Mononuclear cell (primary cell): ENCODE measurements around the gene SPSB1. TPM values are rescaled to one million over a fixed set of nuclear protein-coding genes. Genes with fewer than 3 reads are reported as not detected.

Experiments
- H3K27me3 ChIP-seq: 2 replicates; pipeline ENCODE4 v1.6.0; 2011; ENCODE audit warnings: low read length, control low read depth; ENCODE audit not compliant: insufficient read depth
- H3K4me1 ChIP-seq: 2 replicates; pipeline ENCODE4 v1.5.1; 2011; ENCODE audit warnings: mild to moderate bottlenecking, low read length, control low read depth; ENCODE audit not compliant: insufficient read depth
- H3K4me3 ChIP-seq: 2 replicates; pipeline ENCODE4 v1.5.1; 2011; ENCODE audit warnings: mild to moderate bottlenecking, low read length, moderate library complexity
- H3K9me3 ChIP-seq: 2 replicates; pipeline ENCODE4 v1.5.1; 2011; ENCODE audit warnings: low read depth, mild to moderate bottlenecking, control low read depth, low read length
- total RNA-seq: library from RNA; depleted of rRNA; stranded (reverse); fragments of >200 nt; gene quantifications from one replicate; pipeline ENCODE4 v1.2.3, GENCODE V29; 2012

Gene SPSB1
- total RNA-seq, 1 donor = 0.94 TPM

- Histone ChIP-seq H3K27me3 (no peaks in the 10 kb centered on the region), H3K9me3 (no peaks in the 10 kb centered on the region), H3K4me1 (peaks cover 8% of the 10 kb centered on the region), H3K4me3 (no peak overlapping the region)
Observed at GRCh38 chr1:9267827-9268581, 24.7 kb upstream of the SPSB1 start.

- Histone ChIP-seq H3K27me3 (no peaks in the 10 kb centered on the region), H3K9me3 (no peaks in the 10 kb centered on the region)
Observed at GRCh38 chr1:9269078-9269501, 23.6 kb upstream of the SPSB1 start.

GRCh38 chr1:9269721-9270120, 23.0 kb upstream of the SPSB1 start:
- no peaks in the 10 kb centered on the region for H3K27me3 ChIP-seq
- H3K9me3 ChIP-seq = no peaks in the 10 kb centered on the region
- no peak overlapping the region for H3K4me3 ChIP-seq
- peaks cover 8% of the 10 kb centered on the region for H3K4me1 ChIP-seq

More at GRCh38 chr1:9269078-9269501, 23.6 kb upstream of the SPSB1 start:
- H3K4me3 ChIP-seq = no peak overlapping the region
- H3K4me1 ChIP-seq = peaks cover 8% of the 10 kb centered on the region

- no peaks in the 10 kb centered on the region for H3K27me3 ChIP-seq
- no peaks in the 10 kb centered on the region for H3K9me3 ChIP-seq
- H3K4me3 ChIP-seq = no peak overlapping the region
- peaks cover 15% of the 10 kb centered on the region for H3K4me1 ChIP-seq
Observed at GRCh38 chr1:9270290-9270883, 22.3 kb upstream of the SPSB1 start.

GRCh38 chr1:9271283-9271682, 21.4 kb upstream of the SPSB1 start:
- Histone ChIP-seq H3K9me3 (no peaks in the 10 kb centered on the region), H3K4me1 (peaks cover 23% of the 10 kb centered on the region), H3K4me3 (no peak overlapping the region), H3K27me3 (no peaks in the 10 kb centered on the region)

GRCh38 chr1:9271861-9272595, 20.7 kb upstream of the SPSB1 start:
- Histone ChIP-seq H3K27me3 (no peaks in the 10 kb centered on the region), H3K9me3 (no peaks in the 10 kb centered on the region), H3K4me3 (no peak overlapping the region), H3K4me1 (peaks cover 18% of the 10 kb centered on the region)

GRCh38 chr1:9273177-9273576, 19.5 kb upstream of the SPSB1 start:
- no peaks in the 10 kb centered on the region for H3K27me3 ChIP-seq
- peaks cover 21% of the 10 kb centered on the region for H3K4me1 ChIP-seq
- no peak overlapping the region for H3K4me3 ChIP-seq
- H3K9me3 ChIP-seq = no peaks in the 10 kb centered on the region

- H3K9me3 ChIP-seq = no peaks in the 10 kb centered on the region
- H3K27me3 ChIP-seq = no peaks in the 10 kb centered on the region
- peaks cover 40% of the 10 kb centered on the region for H3K4me1 ChIP-seq
- no peak overlapping the region for H3K4me3 ChIP-seq
Observed at GRCh38 chr1:9275161-9275560, 17.5 kb upstream of the SPSB1 start.

GRCh38 chr1:9275567-9276034, 17.1 kb upstream of the SPSB1 start:
- Histone ChIP-seq H3K9me3 (no peaks in the 10 kb centered on the region), H3K4me1 (peaks cover 42% of the 10 kb centered on the region), H3K27me3 (no peaks in the 10 kb centered on the region), H3K4me3 (no peak overlapping the region)

GRCh38 chr1:9278116-9278515, 14.6 kb upstream of the SPSB1 start:
- H3K27me3 ChIP-seq = no peaks in the 10 kb centered on the region
- no peak overlapping the region for H3K4me3 ChIP-seq
- H3K9me3 ChIP-seq = no peaks in the 10 kb centered on the region
- H3K4me1 ChIP-seq = peaks cover 53% of the 10 kb centered on the region

- no peak overlapping the region for H3K4me3 ChIP-seq
- H3K9me3 ChIP-seq = no peaks in the 10 kb centered on the region
- peaks cover 58% of the 10 kb centered on the region for H3K4me1 ChIP-seq
- no peaks in the 10 kb centered on the region for H3K27me3 ChIP-seq
Observed at GRCh38 chr1:9278585-9279153, 14.0 kb upstream of the SPSB1 start.

- no peaks in the 10 kb centered on the region for H3K27me3 ChIP-seq
- no peak overlapping the region for H3K4me3 ChIP-seq
- H3K9me3 ChIP-seq = no peaks in the 10 kb centered on the region
- H3K4me1 ChIP-seq = peaks cover 65% of the 10 kb centered on the region
Observed at GRCh38 chr1:9279172-9279840, 13.4 kb upstream of the SPSB1 start.

GRCh38 chr1:9280015-9280860, 12.5 kb upstream of the SPSB1 start:
- H3K9me3 ChIP-seq = no peaks in the 10 kb centered on the region
- peaks cover 60% of the 10 kb centered on the region for H3K4me1 ChIP-seq
- no peaks in the 10 kb centered on the region for H3K27me3 ChIP-seq
- H3K4me3 ChIP-seq = no peak overlapping the region
